Embryonic facial prominence (tissue), 1 donor: ENCODE results near the gene NRROS.

ENCODE experiments used
- DNase-seq: peaks from one replicate; pipeline ENCODE4 v3.0.0-alpha.2; 2016; ENCODE audit errors: extremely low spot score

Gene NRROS

GRCh38 chr3:196646666-196647216 lies 7.2 kb downstream of the NRROS start:
- no peak for DNase-seq

GRCh38 chr3:196650740-196651311 lies 11.3 kb downstream of the NRROS start:
- no peak for DNase-seq

- no peak for DNase-seq
Measured at GRCh38 chr3:196651819-196652218, 12.3 kb downstream of the NRROS start.

DNA sequence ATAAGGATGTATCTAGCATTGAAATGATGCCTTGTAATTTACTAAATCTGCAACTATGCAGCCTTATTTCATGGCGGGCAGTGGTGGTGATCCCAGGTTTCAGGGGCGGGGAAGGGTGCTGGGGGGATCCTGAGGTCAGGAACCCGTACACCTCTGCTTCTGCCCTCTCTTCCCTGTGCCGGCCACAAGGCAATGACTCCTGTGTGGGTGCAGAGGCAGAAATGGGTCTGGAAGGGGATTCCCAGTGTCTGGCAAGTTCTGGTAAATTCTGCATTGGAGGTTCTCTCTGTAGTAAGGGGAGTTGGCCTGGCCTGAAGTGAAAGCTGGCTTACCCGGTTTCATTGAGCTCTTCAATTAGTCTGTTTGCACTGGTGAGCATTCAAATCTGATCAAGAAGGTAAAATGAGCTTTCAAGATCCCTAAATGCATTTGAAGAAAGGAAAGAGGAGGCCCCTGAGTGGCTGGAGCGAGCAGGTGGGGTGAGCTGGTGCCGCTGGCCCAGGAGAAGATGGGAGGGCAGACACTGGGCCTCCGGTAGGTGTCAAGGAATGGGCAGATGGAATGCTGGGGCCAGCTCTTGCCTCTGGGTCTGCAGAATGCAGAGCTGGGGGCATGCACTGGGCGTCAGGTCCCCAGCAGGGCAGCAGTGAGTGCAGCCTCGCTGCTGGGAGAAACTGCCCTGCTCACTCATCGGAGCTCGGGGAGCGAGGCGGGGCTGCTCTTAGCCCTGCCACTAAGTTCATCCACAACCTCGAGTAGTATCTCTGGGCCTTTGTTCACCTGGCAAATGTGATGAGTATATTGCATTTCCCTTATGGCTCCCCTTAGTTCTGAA lies 13.7 kb downstream of the NRROS start:
- no peak for DNase-seq

DNA sequence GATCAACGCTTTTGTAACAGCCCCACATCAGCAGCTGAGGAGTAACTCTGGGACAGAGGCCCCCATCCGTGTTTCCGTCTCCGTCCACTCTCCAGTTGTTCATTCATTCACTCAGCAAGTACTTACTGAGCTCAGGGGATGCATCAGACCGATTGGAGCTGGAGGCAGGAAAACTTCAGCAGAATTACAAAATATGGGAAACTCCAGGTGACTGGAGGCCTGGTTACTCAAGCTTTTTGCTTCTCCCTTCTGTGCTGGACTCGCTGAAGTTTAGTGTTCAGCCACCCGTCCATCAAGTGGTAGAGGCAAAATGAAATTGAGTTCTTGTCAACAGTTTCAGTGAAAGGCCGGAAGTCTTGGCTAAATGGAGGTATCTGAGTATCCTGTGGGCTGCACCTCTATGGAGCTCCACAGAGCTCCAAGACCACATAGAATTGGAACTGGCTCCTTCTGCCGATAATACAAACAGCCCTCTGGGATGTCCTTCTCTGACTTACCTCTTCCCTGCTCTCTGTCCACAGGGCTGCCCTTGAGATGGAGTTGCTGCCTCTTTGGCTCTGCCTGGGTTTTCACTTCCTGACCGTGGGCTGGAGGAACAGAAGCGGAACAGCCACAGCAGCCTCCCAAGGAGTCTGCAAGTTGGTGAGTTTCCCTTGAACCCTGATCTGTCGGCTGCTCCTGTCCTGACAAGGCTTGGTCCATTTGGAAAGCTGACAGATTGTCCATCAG lies 14.7 kb downstream of the NRROS start:
- DNase-seq = no peak

DNA sequence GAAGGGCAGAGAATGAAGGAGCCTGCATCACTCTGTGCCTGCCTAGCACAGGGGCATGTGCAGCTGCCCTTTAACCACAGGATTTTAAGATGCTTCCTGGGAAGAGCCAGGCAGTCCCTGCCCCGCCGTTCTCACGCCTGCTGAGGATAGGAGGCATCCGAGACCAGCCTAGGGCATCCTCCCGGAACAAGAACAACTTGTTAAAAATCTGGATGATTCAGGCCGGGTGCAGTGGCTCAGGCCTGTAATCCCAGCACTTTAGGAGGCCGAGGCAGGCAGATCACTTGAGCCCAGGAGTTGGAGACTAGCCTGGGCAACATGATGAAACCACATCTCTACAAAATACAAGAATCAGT lies 15.2 kb downstream of the NRROS start:
- no peak for DNase-seq

DNA sequence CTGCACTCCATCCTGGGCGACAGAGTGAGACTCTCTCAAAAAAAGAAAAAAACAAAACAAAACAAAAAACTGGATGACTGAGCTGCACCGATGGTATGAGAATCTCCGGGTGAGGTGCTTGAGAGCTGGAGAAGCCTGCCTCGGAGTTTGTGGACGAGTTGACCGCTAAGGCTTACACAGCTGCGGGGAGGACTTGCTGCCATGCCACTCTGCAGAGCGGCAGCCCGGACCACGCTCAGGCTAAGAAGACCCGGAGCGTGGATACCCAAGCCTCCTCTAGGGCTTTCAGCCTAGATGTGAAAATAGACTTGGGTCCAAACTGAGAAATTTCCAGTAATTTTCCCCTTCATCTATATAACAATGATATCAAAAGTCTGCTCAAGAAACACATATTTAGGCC lies 16.0 kb downstream of the NRROS start:
- no peak for DNase-seq

DNA sequence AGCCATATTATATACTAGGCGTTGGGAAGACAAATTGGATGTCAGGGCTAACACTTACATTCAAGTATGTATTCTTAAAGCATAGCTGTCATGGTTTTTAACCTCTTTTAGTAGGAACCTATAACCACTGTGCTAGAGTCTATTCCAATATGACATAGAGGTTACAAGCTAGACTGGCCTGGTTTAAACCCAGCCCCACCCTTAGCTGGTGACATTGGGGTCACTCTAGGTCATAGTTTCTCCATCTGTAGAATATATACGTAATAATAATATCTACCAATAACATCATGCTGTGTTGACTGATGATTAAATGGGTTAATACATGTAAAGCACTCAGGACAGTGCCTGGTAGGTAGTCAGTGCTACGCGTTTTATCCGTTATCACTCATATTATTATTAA lies 16.7 kb downstream of the NRROS start:
- DNase-seq = no peak

DNA sequence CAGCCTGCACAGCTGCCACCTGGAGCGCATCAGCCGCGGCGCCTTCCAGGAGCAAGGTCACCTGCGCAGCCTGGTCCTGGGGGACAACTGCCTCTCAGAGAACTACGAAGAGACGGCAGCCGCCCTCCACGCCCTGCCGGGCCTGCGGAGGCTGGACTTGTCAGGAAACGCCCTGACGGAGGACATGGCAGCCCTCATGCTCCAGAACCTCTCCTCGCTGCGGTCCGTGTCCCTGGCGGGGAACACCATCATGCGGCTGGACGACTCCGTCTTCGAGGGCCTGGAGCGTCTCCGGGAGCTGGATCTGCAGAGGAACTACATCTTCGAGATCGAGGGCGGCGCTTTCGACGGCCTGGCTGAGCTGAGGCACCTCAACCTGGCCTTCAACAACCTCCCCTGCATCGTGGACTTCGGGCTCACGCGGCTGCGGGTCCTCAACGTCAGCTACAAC lies 20.4 kb downstream of the NRROS start:
- DNase-seq = no peak

DNA sequence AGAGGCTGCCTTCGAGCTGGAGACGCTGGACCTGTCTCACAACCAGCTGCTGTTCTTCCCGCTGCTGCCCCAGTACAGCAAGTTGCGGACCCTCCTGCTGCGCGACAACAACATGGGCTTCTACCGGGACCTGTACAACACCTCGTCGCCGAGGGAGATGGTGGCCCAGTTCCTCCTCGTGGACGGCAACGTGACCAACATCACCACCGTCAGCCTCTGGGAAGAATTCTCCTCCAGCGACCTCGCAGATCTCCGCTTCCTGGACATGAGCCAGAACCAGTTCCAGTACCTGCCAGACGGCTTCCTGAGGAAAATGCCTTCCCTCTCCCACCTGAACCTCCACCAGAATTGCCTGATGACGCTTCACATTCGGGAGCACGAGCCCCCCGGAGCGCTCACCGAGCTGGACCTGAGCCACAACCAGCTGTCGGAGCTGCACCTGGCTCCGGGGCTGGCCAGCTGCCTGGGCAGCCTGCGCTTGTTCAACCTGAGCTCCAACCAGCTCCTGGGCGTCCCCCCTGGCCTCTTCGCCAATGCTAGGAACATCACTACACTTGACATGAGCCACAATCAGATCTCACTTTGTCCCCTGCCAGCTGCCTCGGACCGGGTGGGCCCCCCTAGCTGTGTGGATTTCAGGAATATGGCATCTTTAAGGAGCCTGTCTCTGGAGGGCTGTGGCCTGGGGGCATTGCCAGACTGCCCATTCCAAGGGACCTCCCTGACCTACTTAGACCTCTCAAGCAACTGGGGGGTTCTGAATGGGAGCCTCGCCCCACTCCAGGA lies 21.1 kb downstream of the NRROS start:
- DNase-seq = no peak

DNA sequence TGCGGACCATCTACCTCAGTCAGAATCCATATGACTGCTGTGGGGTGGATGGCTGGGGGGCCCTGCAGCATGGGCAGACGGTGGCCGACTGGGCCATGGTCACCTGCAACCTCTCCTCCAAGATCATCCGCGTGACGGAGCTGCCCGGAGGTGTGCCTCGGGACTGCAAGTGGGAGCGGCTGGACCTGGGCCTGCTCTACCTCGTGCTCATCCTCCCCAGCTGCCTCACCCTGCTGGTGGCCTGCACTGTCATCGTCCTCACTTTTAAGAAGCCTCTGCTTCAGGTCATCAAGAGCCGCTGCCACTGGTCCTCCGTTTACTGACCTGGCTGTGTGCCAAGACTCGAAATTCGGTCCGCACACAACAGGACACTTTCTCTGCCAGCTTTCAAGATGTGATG lies 21.9 kb downstream of the NRROS start:
- no peak for DNase-seq

- DNase-seq = no peak
Measured at GRCh38 chr3:196662033-196662432, 22.5 kb downstream of the NRROS start.

- no peak for DNase-seq
Measured at GRCh38 chr3:196662711-196663571, 23.4 kb downstream of the NRROS start.

GRCh38 chr3:196666001-196666867 lies 26.7 kb downstream of the NRROS start:
- no peak for DNase-seq

DNA sequence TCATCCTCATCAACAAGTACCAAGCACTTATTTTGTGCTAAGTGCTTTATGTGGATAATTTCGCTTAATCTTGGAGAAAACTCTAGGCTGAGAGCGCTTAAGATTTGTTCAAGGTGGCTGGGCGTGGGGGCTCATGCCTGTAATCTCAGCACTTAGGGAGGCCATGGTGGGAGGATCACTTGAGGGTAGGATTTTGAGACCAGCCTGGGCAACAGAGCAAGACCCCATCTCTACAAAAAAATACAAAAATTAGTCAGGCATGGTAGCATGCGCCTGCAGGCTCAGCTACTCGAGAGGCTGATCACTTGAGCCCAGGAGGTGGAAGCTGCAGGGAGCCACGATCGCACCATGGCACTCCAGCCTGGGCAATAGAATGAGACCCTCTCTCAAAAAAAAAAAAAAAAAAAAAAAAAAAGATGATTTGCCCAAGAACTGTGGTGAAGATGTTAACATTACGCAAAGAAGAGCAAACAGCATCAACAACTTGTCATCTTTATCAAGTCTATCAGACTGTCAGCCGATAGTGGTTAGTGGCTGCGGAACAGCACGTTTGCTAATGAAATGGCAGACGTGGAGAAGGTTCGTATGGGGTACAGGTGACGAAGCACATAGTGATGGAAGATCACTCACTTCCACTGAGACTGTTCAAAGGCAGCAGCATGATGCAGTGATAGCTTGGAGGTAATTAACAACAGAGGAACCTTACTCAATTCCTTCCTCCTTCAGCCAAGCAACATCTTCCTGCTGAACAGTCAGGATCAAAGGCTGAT lies 27.7 kb downstream of the NRROS start:
- DNase-seq = no peak

DNA sequence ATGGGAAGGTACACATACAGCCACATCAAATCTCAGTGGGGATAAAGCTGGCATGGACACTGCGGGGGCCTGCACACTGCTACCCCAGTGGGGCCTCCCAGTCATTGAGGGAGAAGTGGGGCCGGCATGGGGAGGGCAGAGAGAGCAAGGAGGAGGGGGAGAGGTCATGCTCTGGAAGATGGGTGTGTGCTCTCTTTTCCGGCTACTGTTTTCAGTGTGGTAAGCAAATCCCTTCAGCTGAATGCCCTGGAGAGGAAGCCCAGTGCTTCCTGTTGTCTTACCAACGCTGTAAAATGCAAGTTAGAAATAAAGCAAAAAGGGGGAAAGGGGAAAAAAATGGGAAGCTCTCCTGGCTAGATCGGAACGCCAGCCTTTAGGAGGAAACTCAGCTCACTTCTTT lies 30.8 kb downstream of the NRROS start:
- no peak for DNase-seq

GRCh38 chr3:196673632-196674031 lies 34.1 kb downstream of the NRROS start:
- no peak for DNase-seq

- no peak for DNase-seq
Measured at GRCh38 chr3:196677353-196677752, 37.9 kb downstream of the NRROS start.

GRCh38 chr3:196677931-196678330 lies 38.4 kb downstream of the NRROS start:
- no peak for DNase-seq
